ENCODE results near the gene FKBP2. TPM values are rescaled to one million over a fixed set of nuclear protein-coding genes. Genes with fewer than 3 reads are reported as not detected.

FKBP2 gene
- total RNA-seq, 1 experiment from 2014 or later, result 57.2 TPM

GRCh38 chr11:64220271-64220670, 20.6 kb upstream of the FKBP2 start:
- ATAC-seq (no peak), DNase-seq (ENCODE audit: low spot score) (no peak)
- Mint-ChIP-seq H3K4me3 (no peak overlapping the region), H3K27ac (no peak overlapping the region), H3K36me3 (peaks cover 3% of the 10 kb centered on the region), H3K4me1 (peaks cover 6% of the 10 kb centered on the region), H3K9me3 (no peaks in the 10 kb centered on the region), H3K27me3 (ENCODE audit: low read depth) (no peaks in the 10 kb centered on the region)
- POLR2A ChIA-PET, result interaction anchor here (1.2 kb wide), 1 partner anchor 13 kb away, joined by 4 read pairs; the partner anchor contains the start of gene FERMT3
- CTCF ChIA-PET, result no interaction called here
- TF ChIP-seq JUN (CRISPR knock-in tag; IDR thresholded peaks at IDR 0.05), result no peak
- TF ChIP-seq ZBTB43 (CRISPR knock-in tag; IDR thresholded peaks at IDR 0.05), result no peak
- TF ChIP-seq ELF4 (CRISPR knock-in tag; IDR thresholded peaks at IDR 0.05; ENCODE audit: low read depth), result no peak
- no peak for TF ChIP-seq SOX15 (CRISPR knock-in tag; IDR thresholded peaks at IDR 0.05)
- no peak for TF ChIP-seq ZNF317 (CRISPR knock-in tag; IDR thresholded peaks at IDR 0.05; ENCODE audit: borderline replicate concordance, low read depth)

GRCh38 chr11:64220798-64221197, 20.1 kb upstream of the FKBP2 start:
- TF ChIP-seq ATF6 (CRISPR knock-in tag; IDR thresholded peaks at IDR 0.05) (no peak), E2F5 (CRISPR knock-in tag; IDR thresholded peaks at IDR 0.05) (no peak), ZNF416 (CRISPR knock-in tag; IDR thresholded peaks at IDR 0.05) (no peak), ZBTB21 (CRISPR knock-in tag; IDR thresholded peaks at IDR 0.05; ENCODE audit: borderline replicate concordance) (no peak), USF2 (CRISPR knock-in tag; IDR thresholded peaks at IDR 0.05) (no peak), FOXP4 (CRISPR knock-in tag; IDR thresholded peaks at IDR 0.05) (no peak), TEAD1 (CRISPR knock-in tag; IDR thresholded peaks at IDR 0.05) (no peak), ZNF512 (CRISPR knock-in tag; IDR thresholded peaks at IDR 0.05; ENCODE audit: borderline replicate concordance) (no peak), ATF1 (CRISPR knock-in tag; IDR thresholded peaks at IDR 0.05) (no peak), ESRRA (CRISPR knock-in tag; IDR thresholded peaks at IDR 0.05; ENCODE audit: borderline replicate concordance) (no peak), RELA (CRISPR knock-in tag; IDR thresholded peaks at IDR 0.05; ENCODE audit: borderline replicate concordance) (no peak), MLX (CRISPR knock-in tag; IDR thresholded peaks at IDR 0.05) (no peak), ZNF281 (CRISPR knock-in tag; IDR thresholded peaks at IDR 0.05) (no peak)
- no peak overlapping the region for H3K4me3 Mint-ChIP-seq
- DNase-seq (ENCODE audit: low spot score) (no peak), ATAC-seq (no peak)
- H3K27me3 Mint-ChIP-seq (ENCODE audit: low read depth), result no peaks in the 10 kb centered on the region
- H3K36me3 Mint-ChIP-seq, result peaks cover 3% of the 10 kb centered on the region; the same call in 1 of the 2 replicates
- H3K9me3 Mint-ChIP-seq, result no peaks in the 10 kb centered on the region
- peaks cover 8% of the 10 kb centered on the region for H3K4me1 Mint-ChIP-seq
- H3K27ac Mint-ChIP-seq, result no peak overlapping the region
- CTCF ChIA-PET, result no interaction called here
- POLR2A ChIA-PET, result interaction anchor here (0.6 kb wide), 1 partner anchor 43 kb away, joined by 5 read pairs; no protein-coding TSS in a partner anchor

Data from WTC11 (cell line).